GM21529 (cell line): Measurements from ENCODE around the gene LIMD2.
A peak's percentile ranks its signal among the peaks of the same experiment; 100 is the strongest.

Experiments used
- ATAC-seq: cut with Tn5 transposase; IDR thresholded peaks from one replicate; pipeline ENCODE4 v1.9.1; 2021; ENCODE audit not compliant: unreplicated experiment

Gene LIMD2

DNA sequence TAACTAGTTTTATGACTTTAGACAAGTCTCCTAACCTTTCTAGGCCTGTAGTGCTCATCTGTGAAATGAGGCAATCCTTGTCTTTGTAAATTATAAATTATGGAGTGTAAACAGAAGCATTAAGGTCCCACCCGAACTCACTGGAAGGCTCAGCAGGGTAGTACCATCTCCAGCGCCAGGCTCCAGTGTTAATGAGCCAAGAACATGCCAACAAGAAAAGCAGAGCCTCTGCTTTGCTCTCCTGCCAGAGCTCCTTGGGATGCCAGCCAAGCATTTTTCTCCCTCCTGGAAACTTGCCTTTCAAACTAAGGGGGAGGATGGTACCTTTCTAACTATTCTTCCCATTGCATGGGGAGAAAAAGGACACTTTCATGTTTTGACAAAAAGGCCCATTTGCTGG lies 14.9 kb downstream of the LIMD2 start:
- no peak for ATAC-seq

DNA sequence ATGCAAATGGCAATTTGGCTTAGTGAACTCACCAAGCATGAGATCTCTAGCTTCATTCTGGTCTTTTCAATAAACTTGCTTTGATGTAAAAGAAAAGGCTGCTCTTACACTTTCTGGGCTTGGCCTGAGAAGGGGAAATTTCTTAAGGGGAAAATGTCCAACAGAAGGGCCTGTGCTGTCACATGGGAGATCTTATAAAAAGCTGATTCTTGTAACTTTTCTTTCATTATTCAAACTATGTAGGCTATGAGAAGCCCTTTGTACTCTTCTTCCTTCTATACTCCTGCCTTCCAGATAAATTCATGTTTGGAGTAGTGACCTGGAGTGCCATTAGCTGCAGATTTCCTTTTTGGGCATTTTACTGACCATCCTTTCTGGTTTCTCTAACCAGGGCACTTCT lies 16.9 kb downstream of the LIMD2 start:
- ATAC-seq, result no peak

DNA sequence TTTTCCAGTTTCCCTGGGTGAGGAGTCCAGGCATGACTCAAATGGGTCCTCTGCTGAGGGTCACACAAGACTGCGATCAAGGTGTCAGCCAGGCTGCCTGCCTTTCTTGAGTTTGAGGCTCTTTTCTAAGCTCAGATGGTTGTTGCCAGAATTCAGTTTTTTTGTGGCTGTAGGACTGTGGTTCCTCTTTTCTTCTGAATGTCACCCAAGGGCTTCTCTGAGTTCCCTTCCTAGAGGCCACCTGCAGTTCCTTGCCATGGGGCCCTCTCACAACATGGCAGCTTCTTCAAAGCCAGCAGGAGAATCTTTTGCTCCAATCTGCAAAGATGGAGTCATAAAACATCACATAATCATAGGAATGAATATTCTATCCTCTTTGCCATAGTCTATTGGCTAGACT lies 17.5 kb downstream of the LIMD2 start:
- ATAC-seq, result no peak

DNA sequence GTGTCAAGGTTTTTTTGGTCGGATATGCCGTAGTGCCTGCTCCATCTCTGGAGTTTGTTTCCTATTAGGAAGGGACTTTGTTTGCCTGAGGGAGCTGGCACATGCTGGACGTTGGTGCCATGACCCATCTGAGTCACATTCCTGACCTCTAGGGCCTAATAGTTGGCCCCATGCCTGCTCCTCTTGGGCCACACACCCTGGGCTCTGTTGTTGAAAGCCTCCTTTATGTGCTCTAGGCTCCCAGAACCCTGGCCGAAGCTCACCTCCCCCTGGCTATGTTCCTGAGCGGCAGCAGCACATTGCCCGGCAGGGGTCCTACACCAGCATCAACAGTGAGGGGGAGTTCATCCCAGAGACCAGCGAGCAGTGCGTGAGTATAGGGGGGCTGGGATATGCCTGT lies 18.4 kb downstream of the LIMD2 start:
- no peak for ATAC-seq

DNA sequence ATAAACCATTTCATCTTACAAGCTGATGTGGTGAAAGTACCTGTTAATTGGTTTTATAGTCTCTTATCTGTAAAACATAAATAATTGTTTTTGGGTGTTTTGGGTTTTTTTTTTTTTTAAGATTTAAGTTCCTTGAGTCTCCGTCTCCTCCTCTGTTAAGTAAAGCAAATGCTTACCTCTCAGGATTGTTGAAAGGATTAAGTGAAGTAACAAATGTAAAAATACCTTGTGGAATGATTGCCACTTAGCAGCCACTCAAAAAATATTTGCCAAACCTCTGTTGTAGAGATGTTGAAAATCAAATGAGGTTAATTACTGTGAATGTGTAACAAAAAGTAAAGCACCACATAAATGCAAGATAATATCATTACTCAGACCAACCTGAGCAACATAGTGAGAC lies 19.2 kb downstream of the LIMD2 start:
- no peak for ATAC-seq

DNA sequence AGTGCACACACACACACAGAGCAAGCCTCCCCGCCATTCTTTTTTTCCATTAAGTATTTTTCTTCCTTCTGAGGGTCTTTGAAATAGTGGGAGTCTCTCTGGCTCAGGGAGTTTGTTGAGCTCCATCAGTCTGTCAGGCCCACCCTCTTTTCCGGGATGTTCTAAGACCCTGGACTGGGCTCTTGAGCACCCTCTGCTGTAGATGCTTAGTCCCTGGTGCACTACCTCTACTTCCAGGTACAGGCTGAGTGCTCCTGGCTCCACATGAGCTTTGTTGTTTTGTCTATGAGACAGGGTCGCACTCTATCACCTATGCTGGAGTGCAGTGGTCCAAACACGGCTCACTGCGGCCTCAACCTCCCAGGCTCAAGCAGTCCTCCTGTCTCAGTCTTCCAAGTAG lies 20.7 kb downstream of the LIMD2 start:
- ATAC-seq, result no peak

DNA sequence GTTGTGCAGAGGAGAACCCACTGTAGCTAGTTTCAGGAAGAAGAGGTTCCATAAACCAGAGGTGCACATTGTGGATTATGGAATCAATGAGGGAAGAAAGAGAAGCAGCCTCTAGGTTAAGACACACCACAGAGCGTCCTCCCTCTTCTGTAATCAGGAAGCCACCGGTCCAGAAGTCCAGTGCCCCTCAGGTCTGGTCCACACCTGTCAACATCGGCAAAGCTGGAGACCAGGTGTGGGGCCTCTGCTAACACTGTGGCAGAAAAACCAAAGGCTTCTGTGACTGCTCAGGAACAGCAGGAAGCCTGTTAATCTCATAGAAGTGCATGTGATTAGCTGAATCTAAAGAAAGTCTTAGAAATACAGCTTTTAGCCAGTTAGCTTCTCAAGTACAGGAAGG lies 23.3 kb downstream of the LIMD2 start:
- no peak for ATAC-seq

DNA sequence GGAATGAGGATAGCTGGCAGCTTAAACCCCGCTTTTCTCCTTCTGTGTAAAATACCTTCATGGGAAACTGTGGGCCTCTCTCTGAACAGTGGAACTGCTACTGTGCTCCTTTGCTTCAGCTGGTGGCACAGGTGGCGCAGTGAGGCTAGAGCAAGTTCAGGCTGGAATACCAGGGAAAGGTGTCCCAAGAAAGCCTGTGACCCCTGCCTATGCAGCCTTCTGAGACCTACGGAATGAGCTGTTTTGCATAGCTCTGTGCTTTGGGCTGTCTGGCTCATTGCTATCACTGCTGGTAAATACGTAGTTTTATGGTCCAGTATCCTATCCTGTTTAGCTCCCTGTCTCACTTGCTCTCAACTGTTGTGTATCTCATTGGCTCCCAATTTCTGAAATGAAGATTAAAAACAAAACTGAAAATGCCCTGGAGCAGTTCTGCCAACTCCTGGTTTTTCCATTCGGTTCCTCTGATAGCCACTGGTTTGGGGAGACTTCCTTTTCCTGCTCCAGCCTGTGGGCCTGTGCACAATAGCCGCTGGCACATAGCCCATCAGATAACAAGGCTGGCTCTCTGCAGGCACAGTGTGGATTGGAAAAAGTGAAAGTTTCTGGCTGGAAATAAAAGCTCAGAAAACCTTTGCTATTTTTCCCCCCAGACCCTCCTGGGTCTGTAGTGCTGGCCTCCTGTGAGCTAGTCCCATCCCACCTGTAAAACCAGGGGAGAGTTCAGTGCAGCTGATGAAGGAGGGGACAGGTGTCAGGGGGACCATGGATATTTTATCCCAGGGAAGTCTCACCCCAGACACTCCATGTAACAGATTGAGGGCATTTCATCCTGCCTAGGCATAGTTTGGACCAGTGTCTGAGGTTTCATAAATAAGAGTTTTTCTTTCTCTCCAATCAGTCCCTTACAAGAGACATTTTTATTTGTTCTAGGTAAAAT lies 24.0 kb downstream of the LIMD2 start:
- ATAC-seq, result no peak

DNA sequence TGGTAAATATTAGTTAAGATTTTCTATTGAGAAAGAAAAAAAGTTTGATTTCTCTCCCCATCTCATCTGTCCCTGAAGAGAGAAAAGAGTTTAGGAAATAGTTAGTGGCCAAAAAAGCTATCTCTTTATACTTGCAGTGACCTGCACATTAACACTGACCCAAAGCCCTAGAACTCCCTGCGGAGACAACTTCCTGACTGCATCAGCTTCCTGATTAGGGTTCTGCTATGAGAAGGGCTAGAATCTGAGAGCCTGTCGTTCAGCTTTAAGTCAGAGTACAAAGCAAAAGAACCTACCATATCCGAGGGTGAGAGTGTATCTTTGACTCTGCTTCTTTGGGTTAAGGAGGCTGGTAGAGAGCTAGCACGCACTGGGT lies 24.7 kb downstream of the LIMD2 start:
- no peak for ATAC-seq

DNA sequence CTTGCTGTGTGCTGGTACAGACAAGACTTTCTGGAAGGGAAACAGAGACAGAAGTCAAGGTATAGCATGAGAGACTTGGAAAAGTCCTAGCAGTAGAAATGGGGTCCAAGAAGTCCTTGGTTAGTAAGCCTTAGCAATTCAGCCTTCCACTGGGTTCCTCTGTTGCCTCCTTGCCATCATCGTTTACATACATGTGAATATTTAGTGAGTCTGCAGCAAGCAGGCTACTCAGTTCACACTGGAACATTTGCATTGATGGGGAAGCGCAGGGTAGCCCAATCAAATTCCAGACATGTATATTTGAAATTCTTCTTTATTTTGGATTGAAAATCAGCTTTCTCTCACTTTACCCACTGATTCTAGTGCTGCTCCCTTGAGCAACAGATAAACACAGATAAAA lies 27.1 kb downstream of the LIMD2 start:
- no peak for ATAC-seq

DNA sequence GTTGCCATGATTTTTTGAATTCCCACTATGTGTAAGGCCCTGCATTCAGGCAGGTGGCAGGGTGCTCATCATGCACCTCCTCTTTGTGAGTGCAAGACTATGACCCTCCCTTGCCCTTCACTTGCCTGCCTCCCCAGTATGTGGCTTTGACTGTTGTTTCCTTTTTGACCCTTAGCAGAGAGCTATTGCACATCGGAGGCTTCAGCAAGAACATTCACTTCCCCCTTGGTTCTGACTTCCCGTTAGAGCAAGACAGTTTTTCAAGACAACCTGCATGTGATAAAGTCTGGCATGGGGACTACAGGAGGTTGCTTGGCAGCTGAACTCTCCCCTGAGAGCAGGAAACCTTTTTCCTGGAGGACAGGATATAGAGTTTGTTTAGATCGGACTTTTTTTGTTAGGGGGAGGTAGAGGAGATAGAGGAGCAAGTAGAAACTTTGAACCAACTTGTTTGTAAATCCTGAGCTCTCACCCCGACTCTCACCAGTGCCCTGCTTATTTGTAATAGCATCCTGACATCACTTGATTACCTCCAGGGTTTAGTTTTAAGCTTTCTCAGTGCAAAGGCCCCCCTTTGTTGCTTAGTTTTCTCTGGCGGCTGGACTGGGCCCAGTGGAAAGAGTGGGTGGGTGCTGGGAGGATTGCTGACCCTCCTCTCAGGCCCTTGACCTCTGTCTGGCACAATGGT lies 34.3 kb downstream of the LIMD2 start:
- no peak for ATAC-seq

DNA sequence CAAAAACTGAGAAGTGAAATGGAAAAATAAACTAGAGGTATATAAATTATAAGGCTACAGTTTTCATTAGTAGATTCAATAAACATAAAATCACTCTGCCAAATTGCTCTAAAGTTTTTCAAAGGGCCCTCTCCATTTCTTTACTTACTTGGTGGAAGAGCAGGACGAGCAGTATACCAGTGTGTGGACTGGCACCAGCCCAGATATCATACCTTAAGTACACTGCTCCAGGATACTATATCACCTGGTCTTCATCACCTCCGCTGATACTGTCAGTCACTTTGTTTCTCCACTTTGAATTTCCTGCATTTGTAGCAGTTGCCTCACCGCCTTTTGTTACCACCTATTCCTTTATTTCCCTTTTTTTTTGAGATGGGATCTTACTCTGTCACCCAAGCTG lies 40.1 kb downstream of the LIMD2 start:
- ATAC-seq, result no peak

DNA sequence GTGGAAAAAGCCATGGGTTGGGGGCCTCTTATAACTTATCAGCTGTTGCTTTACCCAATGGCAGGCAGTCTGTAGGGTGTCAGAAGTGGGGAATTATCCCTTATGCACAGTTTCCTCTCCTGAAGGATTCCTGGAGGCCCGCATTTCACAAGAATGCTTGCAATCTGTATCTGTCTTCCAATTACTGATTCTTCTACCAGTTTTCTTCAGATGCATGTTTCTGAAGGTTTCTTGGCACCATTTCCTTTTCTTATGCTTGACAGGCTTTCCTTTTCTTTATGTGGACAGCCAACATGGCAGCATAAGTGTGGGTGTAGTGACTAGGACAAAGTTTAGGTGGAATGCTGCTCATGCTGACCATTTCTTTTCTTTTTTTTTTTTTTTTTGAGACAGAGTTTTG lies 41.6 kb downstream of the LIMD2 start:
- no peak for ATAC-seq

DNA sequence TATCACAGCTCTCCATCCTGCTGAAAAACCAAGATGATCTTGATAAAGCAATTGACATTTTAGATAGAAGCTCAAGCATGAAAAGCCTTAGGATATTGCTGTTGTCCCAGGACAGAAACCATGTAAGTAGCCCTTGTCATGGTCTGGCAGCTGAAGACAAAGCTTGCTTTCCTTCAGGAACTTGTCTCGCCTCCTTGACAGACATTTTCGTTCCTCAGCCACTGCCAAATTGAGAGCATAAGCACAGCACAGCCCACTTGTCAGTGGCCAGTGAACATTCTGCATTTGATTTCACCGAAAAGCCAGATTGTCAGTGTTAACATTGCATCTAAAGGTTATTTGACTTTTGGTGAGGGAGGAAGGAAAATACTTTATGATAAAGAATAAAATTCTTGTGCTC lies 42.1 kb downstream of the LIMD2 start:
- no peak for ATAC-seq

DNA sequence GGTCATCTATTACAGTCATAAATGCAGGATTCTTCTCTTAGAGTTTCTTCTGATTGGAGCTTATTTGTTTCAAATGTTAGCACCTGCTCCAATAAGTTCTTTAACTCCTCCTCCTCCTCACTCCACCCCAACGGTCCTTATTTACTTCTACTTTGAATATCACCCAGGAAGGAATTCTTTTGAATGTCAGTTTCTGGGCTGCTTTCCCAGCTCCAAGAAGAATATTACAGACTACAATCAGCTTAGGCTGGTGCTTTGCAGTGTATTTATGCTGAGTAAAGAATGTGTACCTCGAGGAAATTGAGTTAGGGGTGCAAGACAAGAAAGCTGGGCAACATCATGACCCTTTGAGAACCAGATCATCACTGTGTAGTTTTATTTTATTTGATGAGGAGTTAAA lies 46.9 kb downstream of the LIMD2 start:
- no peak for ATAC-seq

DNA sequence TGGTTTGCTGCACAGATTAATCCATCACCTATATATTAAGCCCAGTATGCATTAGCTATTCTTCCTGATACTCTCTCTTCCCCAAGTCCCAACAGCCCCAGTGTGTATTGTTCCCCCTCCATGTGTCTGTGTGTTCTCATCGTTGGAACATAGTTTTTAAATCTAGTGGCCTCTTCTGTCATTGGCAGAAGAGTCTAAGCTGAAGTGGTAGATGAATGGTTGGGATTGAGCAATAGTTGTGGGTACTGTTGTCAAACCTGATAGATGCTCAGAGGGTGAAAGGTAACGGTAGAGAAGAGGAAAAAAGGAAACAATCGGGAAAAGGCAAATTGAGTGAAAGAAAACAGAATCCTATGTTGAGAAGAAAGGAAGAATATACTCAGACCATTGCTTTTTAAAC lies 47.8 kb downstream of the LIMD2 start:
- ATAC-seq, result no peak

DNA sequence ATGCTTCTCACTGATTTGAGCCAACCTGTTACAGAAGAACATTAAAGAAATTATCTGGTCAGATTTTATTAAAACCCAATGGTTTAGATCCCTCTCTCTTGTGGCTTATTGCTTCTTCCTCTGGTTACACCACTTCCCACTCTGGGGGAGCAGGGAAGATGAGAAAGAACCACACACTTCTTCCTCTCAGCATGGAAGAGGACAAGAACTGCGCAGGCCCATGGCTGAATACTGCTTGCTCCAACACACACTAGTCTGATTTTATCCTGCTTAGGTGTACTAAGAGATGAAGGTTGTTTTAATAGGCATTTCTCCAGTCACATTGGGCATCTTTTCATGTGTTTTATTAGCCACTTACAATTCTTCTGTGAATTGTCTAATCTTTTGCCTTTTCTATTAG lies 50.1 kb downstream of the LIMD2 start:
- no peak for ATAC-seq

DNA sequence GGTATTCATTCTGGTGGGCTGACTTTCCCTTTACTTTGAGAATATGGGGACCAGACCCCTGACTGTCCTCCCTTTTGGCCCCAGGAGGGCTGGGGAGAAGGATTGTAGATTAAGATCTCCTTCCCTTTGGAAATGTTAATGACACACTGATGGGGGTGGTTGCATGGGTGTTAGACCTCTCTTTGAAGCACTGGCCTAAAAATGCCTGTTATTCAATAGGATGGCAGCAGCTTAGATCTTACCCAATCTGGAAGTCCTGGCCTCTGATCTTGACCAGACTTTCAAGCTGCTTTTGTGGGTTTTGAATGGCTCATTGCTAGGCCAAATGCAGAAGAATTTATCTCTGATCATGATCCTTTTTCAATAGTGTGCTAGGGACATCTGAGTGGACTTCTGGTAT lies 52.0 kb downstream of the LIMD2 start:
- no peak for ATAC-seq

DNA sequence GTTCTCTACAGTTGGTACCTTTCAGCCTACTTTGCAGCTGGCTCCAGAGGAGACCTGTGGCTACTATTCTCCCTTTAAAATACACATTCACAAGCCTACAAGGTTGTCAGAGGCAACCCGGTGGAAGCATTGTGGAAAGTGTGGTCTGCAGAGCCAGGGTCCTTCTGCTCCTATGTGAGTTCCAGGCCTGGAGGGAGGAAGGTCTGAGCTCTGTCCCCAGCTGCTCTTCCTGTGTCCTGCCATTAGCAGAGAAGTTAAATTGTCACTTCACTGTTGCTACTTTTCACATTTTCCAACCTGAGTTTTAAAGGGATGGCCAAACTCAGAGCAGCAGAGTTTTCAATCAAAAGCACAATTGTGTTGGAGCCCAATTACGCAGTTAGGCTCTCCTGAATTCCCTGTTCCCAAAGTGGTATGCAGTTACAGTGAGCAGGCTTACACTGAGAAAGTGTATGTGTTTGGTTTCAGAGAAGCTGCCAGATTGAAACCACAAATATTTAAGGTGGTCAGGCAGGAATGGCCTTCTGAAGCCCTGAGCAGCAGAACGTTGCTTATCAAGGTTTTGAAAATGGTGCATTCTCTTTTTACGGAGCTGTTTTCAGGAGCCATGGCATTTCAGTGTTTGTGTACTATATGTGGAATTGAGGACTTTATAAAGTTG lies 52.7 kb downstream of the LIMD2 start:
- ATAC-seq, result no peak

DNA sequence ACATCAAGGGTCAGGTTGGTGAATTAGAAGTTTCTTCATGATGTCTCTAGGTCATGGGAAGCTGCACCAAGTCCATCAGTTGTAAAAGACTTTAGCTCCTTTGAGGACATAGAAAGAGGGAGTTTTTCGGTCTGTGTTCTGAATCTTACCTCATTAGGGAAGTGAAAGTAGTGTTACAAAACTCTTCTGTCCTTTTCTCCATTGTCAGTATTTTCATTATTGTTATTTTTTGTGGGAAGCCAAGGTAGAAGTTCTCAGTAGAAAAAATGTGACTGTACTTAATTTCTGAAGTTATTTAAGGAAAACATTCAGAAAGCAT lies 53.5 kb downstream of the LIMD2 start:
- ATAC-seq, result peak; percentile 86
